HG03175 (cell line): ENCODE measurements around the gene COL7A1.

Source experiments
- ATAC-seq: cut with Tn5 transposase; IDR thresholded peaks from one replicate; pipeline ENCODE4 v1.9.1; 2021; ENCODE audit warnings: mild to moderate bottlenecking, moderate library complexity; ENCODE audit not compliant: unreplicated experiment

Gene COL7A1

GRCh38 chr3:48619541-48620524, 24.7 kb upstream of the COL7A1 start:
- ATAC-seq, result no peak

GRCh38 chr3:48617559-48617958, 22.4 kb upstream of the COL7A1 start:
- ATAC-seq, result no peak

GRCh38 chr3:48614044-48614443, 18.9 kb upstream of the COL7A1 start:
- no peak for ATAC-seq

GRCh38 chr3:48612309-48612708, 17.2 kb upstream of the COL7A1 start:
- no peak for ATAC-seq

GRCh38 chr3:48609088-48610005, 14.2 kb upstream of the COL7A1 start, which contains the start of gene UQCRC1:
TSS of gene UQCRC1 (minus strand) at chr3:48609646. CDS start at chr3:48609620, 26 bp downstream.
- peak; percentile 99 for ATAC-seq

- no peak for ATAC-seq
Observed at GRCh38 chr3:48607519-48607918, 12.4 kb upstream of the COL7A1 start.

GRCh38 chr3:48601622-48601994, 6.5 kb upstream of the COL7A1 start:
- ATAC-seq, result no peak

GRCh38 chr3:48600711-48601621, 5.8 kb upstream of the COL7A1 start:
- ATAC-seq, result no peak

- no peak for ATAC-seq
Observed at GRCh38 chr3:48599509-48600285, 4.6 kb upstream of the COL7A1 start.

GRCh38 chr3:48599077-48599501, 4.0 kb upstream of the COL7A1 start:
- no peak for ATAC-seq

- no peak for ATAC-seq
Observed at GRCh38 chr3:48598323-48599076, 3.4 kb upstream of the COL7A1 start.

GRCh38 chr3:48597408-48597800, 2.3 kb upstream of the COL7A1 start:
- ATAC-seq, result no peak

GRCh38 chr3:48596676-48597407, 1.7 kb upstream of the COL7A1 start:
- no peak for ATAC-seq

GRCh38 chr3:48596157-48596556, 1.0 kb upstream of the COL7A1 start:
- ATAC-seq, result no peak

- ATAC-seq, result no peak
Observed at GRCh38 chr3:48595526-48596121, 495 bp upstream of the COL7A1 start.

- no peak for ATAC-seq
Observed at GRCh38 chr3:48594417-48595049, 596 bp downstream of the COL7A1 start.

GRCh38 chr3:48593337-48593736, 1.8 kb downstream of the COL7A1 start:
- ATAC-seq, result no peak
